GM12874 (cell line): ENCODE measurements around the gene PPP2R3A.

Experiments
- CTCF ChIP-seq: IDR thresholded peaks from 2 replicates; pipeline ENCODE4 v1.5.1; 2011; ENCODE audit warnings: low read depth, mild to moderate bottlenecking, control low read depth, low read length, moderate library complexity; ENCODE audit not compliant: insufficient read depth

PPP2R3A gene

DNA sequence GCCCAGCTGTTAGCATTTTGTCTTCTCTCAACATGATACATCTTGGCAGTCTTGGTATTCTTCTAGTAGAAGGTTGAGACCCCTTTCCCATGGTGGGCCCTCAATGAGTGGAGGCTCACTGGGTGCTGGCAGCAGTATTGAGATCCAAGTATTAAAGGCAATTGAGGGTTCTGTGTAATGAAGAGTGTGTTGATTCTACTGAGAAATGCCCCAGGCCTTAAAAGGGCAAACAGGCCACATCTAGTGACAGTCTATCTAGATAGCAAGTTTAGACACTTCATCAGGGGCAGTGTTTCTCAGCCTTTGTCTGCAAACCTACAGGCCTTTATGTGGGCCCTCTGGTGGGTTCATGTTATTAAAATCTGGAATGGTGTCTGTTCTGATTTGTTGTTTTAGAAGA lies 9.5 kb downstream of the PPP2R3A start:
- TF ChIP-seq CTCF = no peak

DNA sequence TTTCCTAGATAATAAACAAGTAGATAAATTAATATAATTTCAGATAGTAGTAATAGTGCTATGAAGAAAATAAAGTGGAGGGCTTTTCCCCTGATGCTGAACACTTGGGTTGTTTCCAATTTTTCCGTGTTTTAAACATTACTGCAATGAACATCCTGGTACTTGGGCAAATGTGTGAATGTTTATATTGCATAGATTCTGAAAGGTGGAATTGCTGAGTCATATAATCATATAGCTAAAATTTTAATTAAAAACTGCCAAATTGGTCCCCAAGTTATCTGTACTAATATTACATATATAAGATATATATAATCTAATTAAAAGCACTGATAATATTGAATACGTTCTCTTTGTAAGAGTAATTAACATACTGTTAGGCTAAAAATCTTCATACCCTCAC lies 10.0 kb downstream of the PPP2R3A start:
- TF ChIP-seq CTCF = no peak

- TF ChIP-seq CTCF = no peak
Observed at GRCh38 chr3:135980343-135980742, 14.8 kb downstream of the PPP2R3A start.

- TF ChIP-seq CTCF = no peak
Observed at GRCh38 chr3:135981701-135982403, 16.3 kb downstream of the PPP2R3A start.

GRCh38 chr3:135982404-135982761 lies 16.9 kb downstream of the PPP2R3A start:
- TF ChIP-seq CTCF = no peak

- no peak for TF ChIP-seq CTCF
Observed at GRCh38 chr3:135982922-135983581, 17.5 kb downstream of the PPP2R3A start.

DNA sequence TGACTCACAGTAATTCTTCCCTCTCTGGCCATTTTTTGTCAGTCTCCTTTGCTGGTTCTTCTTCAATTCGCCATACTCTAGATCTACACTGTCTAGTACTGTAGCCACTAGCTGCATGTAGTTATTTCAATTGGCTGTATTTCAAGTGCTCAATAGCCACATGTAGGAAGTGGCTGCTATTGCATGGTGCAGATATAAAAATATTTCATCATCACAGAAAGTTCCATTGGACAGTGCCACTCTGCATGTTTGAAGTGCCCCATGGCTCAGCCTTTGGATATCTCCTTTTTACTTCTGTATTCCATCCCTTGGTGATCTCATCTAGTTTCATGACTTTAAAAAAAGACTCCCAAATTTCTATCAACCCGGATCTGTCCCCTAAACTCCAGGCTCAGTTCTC lies 22.1 kb downstream of the PPP2R3A start:
- TF ChIP-seq CTCF = no peak
